Measurements from ENCODE around the gene CDNF. TPM values are rescaled to one million over a fixed set of nuclear protein-coding genes. Genes with fewer than 3 reads are reported as not detected.

Gene CDNF
- total RNA-seq, 1 donor from 2014 or later = 1.9 TPM

- Mint-ChIP-seq H3K4me1 (ENCODE audit: unreplicated experiment) (peaks cover 15% of the 10 kb centered on the region), H3K27ac (ENCODE audit: unreplicated experiment) (no peak overlapping the region)
These were observed 63.6 kb downstream of the CDNF start for GRCh38 chr10:14774214-14774580.

GRCh38 chr10:14773551-14774213, 64.2 kb downstream of the CDNF start:
- TF ChIP-seq CTCF (IDR thresholded peaks at IDR 0.05; ENCODE audit: unreplicated experiment) = peak; percentile 36
- H3K27ac Mint-ChIP-seq (ENCODE audit: unreplicated experiment) = no peak overlapping the region

More at GRCh38 chr10:14774214-14774580, 63.6 kb downstream of the CDNF start:
- no peaks in the 10 kb centered on the region for H3K9me3 Mint-ChIP-seq (ENCODE audit: unreplicated experiment)
- DNase-seq (ENCODE audit: low spot score) = no peak
- H3K27me3 Mint-ChIP-seq (ENCODE audit: unreplicated experiment) = peaks cover 2% of the 10 kb centered on the region
- no peaks in the 10 kb centered on the region for H3K36me3 Mint-ChIP-seq (ENCODE audit: low read depth, unreplicated experiment)
- no peak overlapping the region for H3K4me3 Mint-ChIP-seq (ENCODE audit: unreplicated experiment)
- no peak for TF ChIP-seq CTCF (IDR thresholded peaks at IDR 0.05; ENCODE audit: unreplicated experiment)

GRCh38 chr10:14772399-14772798, 65.4 kb downstream of the CDNF start:
- Mint-ChIP-seq H3K4me1 (ENCODE audit: unreplicated experiment) (peaks cover 4% of the 10 kb centered on the region), H3K9me3 (ENCODE audit: unreplicated experiment) (no peaks in the 10 kb centered on the region), H3K4me3 (ENCODE audit: unreplicated experiment) (no peak overlapping the region), H3K36me3 (ENCODE audit: low read depth, unreplicated experiment) (no peaks in the 10 kb centered on the region), H3K27me3 (ENCODE audit: unreplicated experiment) (no peaks in the 10 kb centered on the region), H3K27ac (ENCODE audit: unreplicated experiment) (no peak overlapping the region)
- TF ChIP-seq CTCF (IDR thresholded peaks at IDR 0.05; ENCODE audit: unreplicated experiment) = no peak
- DNase-seq (ENCODE audit: low spot score) = no peak

More at GRCh38 chr10:14773551-14774213, 64.2 kb downstream of the CDNF start:
- Mint-ChIP-seq H3K9me3 (ENCODE audit: unreplicated experiment) (no peaks in the 10 kb centered on the region), H3K27me3 (ENCODE audit: unreplicated experiment) (no peaks in the 10 kb centered on the region), H3K36me3 (ENCODE audit: low read depth, unreplicated experiment) (no peaks in the 10 kb centered on the region), H3K4me1 (ENCODE audit: unreplicated experiment) (peaks cover 11% of the 10 kb centered on the region), H3K4me3 (ENCODE audit: unreplicated experiment) (no peak overlapping the region)
- no peak for DNase-seq (ENCODE audit: low spot score)

GRCh38 chr10:14770927-14771326, 66.9 kb downstream of the CDNF start:
- H3K27ac Mint-ChIP-seq (ENCODE audit: unreplicated experiment) = no peak overlapping the region
- no peaks in the 10 kb centered on the region for H3K27me3 Mint-ChIP-seq (ENCODE audit: unreplicated experiment)
- TF ChIP-seq CTCF (IDR thresholded peaks at IDR 0.05; ENCODE audit: unreplicated experiment) = no peak
- H3K36me3 Mint-ChIP-seq (ENCODE audit: low read depth, unreplicated experiment) = no peaks in the 10 kb centered on the region
- H3K4me1 Mint-ChIP-seq (ENCODE audit: unreplicated experiment) = peaks cover 4% of the 10 kb centered on the region
- H3K4me3 Mint-ChIP-seq (ENCODE audit: unreplicated experiment) = no peak overlapping the region
- no peaks in the 10 kb centered on the region for H3K9me3 Mint-ChIP-seq (ENCODE audit: unreplicated experiment)
- no peak for DNase-seq (ENCODE audit: low spot score)

Other genes with a start within 250 kb of the CDNF start
- 462 TPM for gene FAM107B, start 63.1 kb downstream of the CDNF start, total RNA-seq (ENCODE audit: unreplicated experiment)
- gene HSPA14, start 269 bp upstream of the CDNF start, total RNA-seq (ENCODE audit: unreplicated experiment) = 14.2 TPM
- gene MSANTD7, start 269 bp upstream of the CDNF start, total RNA-seq (ENCODE audit: unreplicated experiment) = 17.9 TPM
- 15.6 TPM for gene SUV39H2, start 40.8 kb upstream of the CDNF start, total RNA-seq (ENCODE audit: unreplicated experiment)
- 5.5 TPM for gene DCLRE1C, start 116.1 kb upstream of the CDNF start, total RNA-seq (ENCODE audit: unreplicated experiment)
- gene MEIG1, start 121.4 kb upstream of the CDNF start, total RNA-seq (ENCODE audit: unreplicated experiment) = 0.80 TPM
- 0.54 TPM for gene OLAH, start 205.9 kb upstream of the CDNF start, total RNA-seq (ENCODE audit: unreplicated experiment)